SU-DHL-6 (cell line): ENCODE results near the gene TMEM88.

Experiments used
- H2AFZ ChIP-seq: fragments of 200-600 bp; sonication (generic); 2 replicates; pipeline ENCODE4 v1.6.1; 2014; ENCODE audit warnings: low read depth, mild to moderate bottlenecking, moderate library complexity, mixed read lengths, antibody characterized with exemption, low read length; ENCODE audit not compliant: severe bottlenecking
- H3F3A ChIP-seq: fragments of 200-600 bp; shearing (Covaris generic); 2 replicates; pipeline ENCODE4 v1.6.0; 2016; ENCODE audit warnings: antibody characterized with exemption, mild to moderate bottlenecking; ENCODE audit not compliant: insufficient read depth
- H3K27ac ChIP-seq: fragments of 200-600 bp; sonication (generic); 2 replicates; pipeline ENCODE4 v1.5.1; 2016; ENCODE audit warnings: low read depth, mild to moderate bottlenecking, low read length, moderate library complexity, mixed read lengths
- H3K27me3 ChIP-seq: fragments of 200-600 bp; sonication (generic), shearing (Covaris generic); 2 replicates; pipeline ENCODE4 v1.6.0; 2014; ENCODE audit warnings: mild to moderate bottlenecking, low read length
- H3K36me3 ChIP-seq: fragments of 200-600 bp; sonication (generic); 2 replicates; pipeline ENCODE4 v1.6.1; 2014; ENCODE audit warnings: mild to moderate bottlenecking, low read length, mixed read lengths
- H3K4me2 ChIP-seq: fragments of 300-600, 200-600 bp; shearing (Covaris generic), sonication (generic); 2 replicates; pipeline ENCODE4 v1.6.0; 2014; ENCODE audit warnings: low read length, low read depth, mild to moderate bottlenecking; ENCODE audit not compliant: poor library complexity, severe bottlenecking
- H3K4me3 ChIP-seq: fragments of 200-600 bp; sonication (generic); 2 replicates; pipeline ENCODE4 v1.5.1; 2014; ENCODE audit warnings: antibody characterized with exemption, low read length, mild to moderate bottlenecking, mixed read lengths; ENCODE audit not compliant: insufficient read depth, poor library complexity, severe bottlenecking
- H3K79me2 ChIP-seq: fragments of 200-600 bp; sonication (generic); 2 replicates; pipeline ENCODE4 v1.6.1; 2014; ENCODE audit warnings: mild to moderate bottlenecking, low read length, moderate library complexity; ENCODE audit not compliant: insufficient read depth
- H3K9ac ChIP-seq: fragments of 200-600 bp; sonication (generic); 2 replicates; pipeline ENCODE4 v1.7.0; 2014; ENCODE audit warnings: mild to moderate bottlenecking, low read length
- H3K9me2 ChIP-seq: fragments of 200-600 bp; sonication (generic); replicated peaks from 2 replicates; pipeline ENCODE4 v1.6.1; 2014; ENCODE audit warnings: low read length; ENCODE audit not compliant: insufficient read depth
- H3K9me3 ChIP-seq: fragments of 200-600 bp; sonication (generic); 2 replicates; pipeline ENCODE4 v1.6.1; 2014; ENCODE audit warnings: low read length, mixed read lengths; ENCODE audit not compliant: insufficient read depth
- H4K20me1 ChIP-seq: fragments of 200-600 bp; sonication (generic); 2 replicates; pipeline ENCODE4 v1.6.1; 2014; ENCODE audit warnings: low read depth, mild to moderate bottlenecking, antibody characterized with exemption, low read length, moderate library complexity, mixed read lengths
- CTCF ChIP-seq: fragments of 200-600 bp; sonication (generic); IDR thresholded peaks from one replicate; pipeline ENCODE4 v1.5.1; 2017; ENCODE audit warnings: antibody characterized with exemption, mild to moderate bottlenecking, low read length, moderate library complexity; ENCODE audit not compliant: insufficient read depth, poor library complexity, severe bottlenecking
- EZH2phosphoT487 ChIP-seq: fragments of 200-600 bp; sonication (generic), shearing (Covaris generic); conservative IDR thresholded peaks from 2 replicates; pipeline ENCODE4 v1.6.1; 2018; ENCODE audit warnings: mild to moderate bottlenecking, antibody characterized with exemption, low read length, moderate library complexity, mixed read lengths

Gene TMEM88

GRCh38 chr17:7837408-7838088 lies 17.3 kb upstream of the TMEM88 start:
- no peaks in the 10 kb centered on the region for H3K9me2 ChIP-seq
- H2AFZ ChIP-seq = peak overlapping the region; percentile 44
- no peaks in the 10 kb centered on the region for H3K36me3 ChIP-seq
- H3K9ac ChIP-seq = peak overlapping the region; percentile 71
- H4K20me1 ChIP-seq = no peaks in the 10 kb centered on the region
- H3K4me2 ChIP-seq = peak overlapping the region; percentile 94
- no peaks in the 10 kb centered on the region for H3K9me3 ChIP-seq
- peak overlapping the region; percentile 81 for H3K4me3 ChIP-seq
- peaks cover 51% of the 10 kb centered on the region for H3F3A ChIP-seq
- no peaks in the 10 kb centered on the region for H3K79me2 ChIP-seq
- H3K27me3 ChIP-seq = no peaks in the 10 kb centered on the region
- no peak for TF ChIP-seq CTCF
- no peak for TF ChIP-seq EZH2phosphoT487
- peak overlapping the region; percentile 92 for H3K27ac ChIP-seq

- peak overlapping the region; percentile 94 for H3K27ac ChIP-seq
- H3K79me2 ChIP-seq = 0 out of 2 replicates have a peak, but pooled peaks cover 4% of the 10 kb centered on the region
- peak overlapping the region; percentile 94 for H3K4me2 ChIP-seq
- H3K9ac ChIP-seq = peak overlapping the region; percentile 71
- H3K9me3 ChIP-seq = no peaks in the 10 kb centered on the region
- H3F3A ChIP-seq = peaks cover 59% of the 10 kb centered on the region
- peak overlapping the region; percentile 81 for H3K4me3 ChIP-seq
- no peak for TF ChIP-seq EZH2phosphoT487
- no peak for TF ChIP-seq CTCF
- H3K9me2 ChIP-seq = no peaks in the 10 kb centered on the region
- H3K36me3 ChIP-seq = no peaks in the 10 kb centered on the region
- H3K27me3 ChIP-seq = no peaks in the 10 kb centered on the region
- H2AFZ ChIP-seq = no peak overlapping the region
- no peaks in the 10 kb centered on the region for H4K20me1 ChIP-seq
Observed at GRCh38 chr17:7838090-7839075, 16.5 kb upstream of the TMEM88 start.

- no peak overlapping the region for H3K9ac ChIP-seq
- H2AFZ ChIP-seq = no peak overlapping the region
- peaks cover 8% of the 10 kb centered on the region; the same call in 1 of the 2 replicates for H3K79me2 ChIP-seq
- no peaks in the 10 kb centered on the region for H3K27me3 ChIP-seq
- H3K27ac ChIP-seq = peak overlapping the region; percentile 94
- H3K36me3 ChIP-seq = no peaks in the 10 kb centered on the region
- peaks cover 62% of the 10 kb centered on the region for H3F3A ChIP-seq
- H3K9me3 ChIP-seq = no peaks in the 10 kb centered on the region
- TF ChIP-seq CTCF = no peak
- TF ChIP-seq EZH2phosphoT487 = no peak
- no peaks in the 10 kb centered on the region for H3K9me2 ChIP-seq
- no peaks in the 10 kb centered on the region for H4K20me1 ChIP-seq
- H3K4me3 ChIP-seq = no peak overlapping the region
- H3K4me2 ChIP-seq = peak overlapping the region; percentile 92
Observed at GRCh38 chr17:7839190-7839875, 15.5 kb upstream of the TMEM88 start.
